ENCODE results near the gene HYLS1.

Gene HYLS1

GRCh38 chr11:125933030-125933813 is 45.8 kb downstream of the HYLS1 start:
- DNase-seq, result peak; percentile 12
- Histone ChIP-seq H3K4me1 (ENCODE audit: insufficient read depth, low read length) (peaks cover 2% of the 10 kb centered on the region), H3K9me3 (ENCODE audit: insufficient read depth, low read length, severe bottlenecking) (no peaks in the 10 kb centered on the region), H3K27ac (ENCODE audit: low read length) (no peak overlapping the region), H3K9ac (ENCODE audit: low read depth, low read length) (no peak overlapping the region), H3K27me3 (ENCODE audit: insufficient read depth, low read length, poor library complexity) (peaks cover 14% of the 10 kb centered on the region), H3K4me3 (ENCODE audit: low read depth in 1 of 2, low read length in 2 of 2) (no peak overlapping the region), H3K4me2 (ENCODE audit: insufficient read depth, low read length) (no peak overlapping the region), H4K20me1 (ENCODE audit: insufficient read depth, low read length) (no peaks in the 10 kb centered on the region), H3K36me3 (ENCODE audit: insufficient read depth, low read length) (no peaks in the 10 kb centered on the region), H2AFZ (ENCODE audit: low read depth, low read length) (no peak overlapping the region), H3K79me2 (ENCODE audit: insufficient read depth, low read length) (no peaks in the 10 kb centered on the region)
- ATAC-seq (ENCODE audit: insufficient read depth, low read depth), result peak; percentile 31; the same call in 1 of the 3 replicates
- TF ChIP-seq EZH2 (IDR thresholded peaks at IDR 0.05; ENCODE audit: borderline replicate concordance, low read depth, low read length, severe bottlenecking) (no peak), CTCF (IDR thresholded peaks at IDR 0.05; ENCODE audit: borderline replicate concordance, extremely low read depth, low read length, poor library complexity, severe bottlenecking) (no peak)

- no peak for ATAC-seq (ENCODE audit: insufficient read depth, low read depth)
Measured at GRCh38 chr11:125934473-125934872, 47.0 kb downstream of the HYLS1 start.

GRCh38 chr11:125935056-125935455 is 47.6 kb downstream of the HYLS1 start:
- H3K27me3 ChIP-seq (ENCODE audit: insufficient read depth, low read length, poor library complexity), result peaks cover 14% of the 10 kb centered on the region
- H3K9me3 ChIP-seq (ENCODE audit: insufficient read depth, low read length, severe bottlenecking), result no peaks in the 10 kb centered on the region
- H2AFZ ChIP-seq (ENCODE audit: low read depth, low read length), result no peak overlapping the region

More at GRCh38 chr11:125934473-125934872, 47.0 kb downstream of the HYLS1 start:
- no peak overlapping the region for H3K27ac ChIP-seq (ENCODE audit: low read length)
- no peak overlapping the region for H3K4me2 ChIP-seq (ENCODE audit: insufficient read depth, low read length)
- H3K79me2 ChIP-seq (ENCODE audit: insufficient read depth, low read length), result no peaks in the 10 kb centered on the region
- no peak overlapping the region for H3K9ac ChIP-seq (ENCODE audit: low read depth, low read length)
- H3K4me3 ChIP-seq (ENCODE audit: low read depth in 1 of 2, low read length in 2 of 2), result no peak overlapping the region
- no peaks in the 10 kb centered on the region for H4K20me1 ChIP-seq (ENCODE audit: insufficient read depth, low read length)
- H2AFZ ChIP-seq (ENCODE audit: low read depth, low read length), result no peak overlapping the region
- H3K27me3 ChIP-seq (ENCODE audit: insufficient read depth, low read length, poor library complexity), result peaks cover 14% of the 10 kb centered on the region
- peaks cover 8% of the 10 kb centered on the region for H3K4me1 ChIP-seq (ENCODE audit: insufficient read depth, low read length)
- H3K36me3 ChIP-seq (ENCODE audit: insufficient read depth, low read length), result no peaks in the 10 kb centered on the region
- H3K9me3 ChIP-seq (ENCODE audit: insufficient read depth, low read length, severe bottlenecking), result no peaks in the 10 kb centered on the region
- no peak for DNase-seq
- TF ChIP-seq EZH2 (IDR thresholded peaks at IDR 0.05; ENCODE audit: borderline replicate concordance, low read depth, low read length, severe bottlenecking) (no peak), CTCF (IDR thresholded peaks at IDR 0.05; ENCODE audit: borderline replicate concordance, extremely low read depth, low read length, poor library complexity, severe bottlenecking) (no peak)

More at GRCh38 chr11:125935056-125935455, 47.6 kb downstream of the HYLS1 start:
- H3K9ac ChIP-seq (ENCODE audit: low read depth, low read length), result no peak overlapping the region
- H3K4me1 ChIP-seq (ENCODE audit: insufficient read depth, low read length), result peaks cover 8% of the 10 kb centered on the region
- no peak overlapping the region for H3K4me3 ChIP-seq (ENCODE audit: low read depth in 1 of 2, low read length in 2 of 2)
- no peak overlapping the region for H3K4me2 ChIP-seq (ENCODE audit: insufficient read depth, low read length)
- H3K79me2 ChIP-seq (ENCODE audit: insufficient read depth, low read length), result no peaks in the 10 kb centered on the region
- no peaks in the 10 kb centered on the region for H3K36me3 ChIP-seq (ENCODE audit: insufficient read depth, low read length)
- TF ChIP-seq EZH2 (IDR thresholded peaks at IDR 0.05; ENCODE audit: borderline replicate concordance, low read depth, low read length, severe bottlenecking) (no peak), CTCF (IDR thresholded peaks at IDR 0.05; ENCODE audit: borderline replicate concordance, extremely low read depth, low read length, poor library complexity, severe bottlenecking) (no peak)
- no peak overlapping the region for H3K27ac ChIP-seq (ENCODE audit: low read length)
- ATAC-seq (ENCODE audit: insufficient read depth, low read depth), result no peak
- H4K20me1 ChIP-seq (ENCODE audit: insufficient read depth, low read length), result no peaks in the 10 kb centered on the region
- DNase-seq, result no peak
